A673 (cell line): Measurements from ENCODE around the gene CHEK1.

Experiments
- EZH2 ChIP-seq: fragments of 200-600 bp; sonication (generic); IDR thresholded peaks from 2 replicates; pipeline ENCODE4 v1.6.1; 2017; ENCODE audit warnings: borderline replicate concordance, low read depth, mild to moderate bottlenecking, mixed read lengths, antibody characterized with exemption, low read length; ENCODE audit not compliant: poor library complexity, severe bottlenecking
- TF ChIP-seq, protein P1 (sequence below): fragments of 300-800, 200-600 bp; sonication (generic); conservative IDR thresholded peaks from 2 replicates; pipeline ENCODE4 v1.5.1; 2017; ENCODE audit warnings: low read depth, mild to moderate bottlenecking, antibody characterized with exemption, low read length, moderate library complexity, mixed read lengths

DNA sequence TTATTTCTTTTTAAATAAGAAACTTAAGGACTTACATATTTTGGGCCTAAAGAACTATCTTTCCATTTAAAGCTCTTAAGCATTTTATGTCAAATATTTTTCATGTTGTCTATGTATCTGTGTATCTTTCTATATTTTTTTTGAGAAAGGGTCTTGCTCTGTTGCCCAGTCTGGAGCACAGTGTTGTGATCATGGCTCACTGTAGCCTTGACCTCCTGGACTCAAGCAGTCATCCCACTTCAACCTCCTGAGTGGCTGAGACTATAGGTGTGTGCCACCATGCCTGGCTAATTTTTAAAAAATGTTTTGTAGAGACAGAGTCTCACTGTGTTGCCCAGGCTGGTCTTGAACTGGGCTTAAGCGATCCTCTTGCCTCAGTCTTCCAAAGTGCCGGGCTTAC is 24.3 kb upstream of the CHEK1 start:
- TF ChIP-seq, protein P1, sequence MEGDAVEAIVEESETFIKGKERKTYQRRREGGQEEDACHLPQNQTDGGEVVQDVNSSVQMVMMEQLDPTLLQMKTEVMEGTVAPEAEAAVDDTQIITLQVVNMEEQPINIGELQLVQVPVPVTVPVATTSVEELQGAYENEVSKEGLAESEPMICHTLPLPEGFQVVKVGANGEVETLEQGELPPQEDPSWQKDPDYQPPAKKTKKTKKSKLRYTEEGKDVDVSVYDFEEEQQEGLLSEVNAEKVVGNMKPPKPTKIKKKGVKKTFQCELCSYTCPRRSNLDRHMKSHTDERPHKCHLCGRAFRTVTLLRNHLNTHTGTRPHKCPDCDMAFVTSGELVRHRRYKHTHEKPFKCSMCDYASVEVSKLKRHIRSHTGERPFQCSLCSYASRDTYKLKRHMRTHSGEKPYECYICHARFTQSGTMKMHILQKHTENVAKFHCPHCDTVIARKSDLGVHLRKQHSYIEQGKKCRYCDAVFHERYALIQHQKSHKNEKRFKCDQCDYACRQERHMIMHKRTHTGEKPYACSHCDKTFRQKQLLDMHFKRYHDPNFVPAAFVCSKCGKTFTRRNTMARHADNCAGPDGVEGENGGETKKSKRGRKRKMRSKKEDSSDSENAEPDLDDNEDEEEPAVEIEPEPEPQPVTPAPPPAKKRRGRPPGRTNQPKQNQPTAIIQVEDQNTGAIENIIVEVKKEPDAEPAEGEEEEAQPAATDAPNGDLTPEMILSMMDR, result no peak
- TF ChIP-seq EZH2, result no peak
